Activated CD4-positive, alpha-beta T cell treated with anti-CD3 and anti-CD28 coated beads for 4 hours (primary cell): ENCODE measurements around the gene RELT.

ENCODE experiments used
- DNase-seq, 2 donors: peaks; one replicate each; pipeline ENCODE4 v3.0.0-alpha.2; 2020

Gene RELT

DNA sequence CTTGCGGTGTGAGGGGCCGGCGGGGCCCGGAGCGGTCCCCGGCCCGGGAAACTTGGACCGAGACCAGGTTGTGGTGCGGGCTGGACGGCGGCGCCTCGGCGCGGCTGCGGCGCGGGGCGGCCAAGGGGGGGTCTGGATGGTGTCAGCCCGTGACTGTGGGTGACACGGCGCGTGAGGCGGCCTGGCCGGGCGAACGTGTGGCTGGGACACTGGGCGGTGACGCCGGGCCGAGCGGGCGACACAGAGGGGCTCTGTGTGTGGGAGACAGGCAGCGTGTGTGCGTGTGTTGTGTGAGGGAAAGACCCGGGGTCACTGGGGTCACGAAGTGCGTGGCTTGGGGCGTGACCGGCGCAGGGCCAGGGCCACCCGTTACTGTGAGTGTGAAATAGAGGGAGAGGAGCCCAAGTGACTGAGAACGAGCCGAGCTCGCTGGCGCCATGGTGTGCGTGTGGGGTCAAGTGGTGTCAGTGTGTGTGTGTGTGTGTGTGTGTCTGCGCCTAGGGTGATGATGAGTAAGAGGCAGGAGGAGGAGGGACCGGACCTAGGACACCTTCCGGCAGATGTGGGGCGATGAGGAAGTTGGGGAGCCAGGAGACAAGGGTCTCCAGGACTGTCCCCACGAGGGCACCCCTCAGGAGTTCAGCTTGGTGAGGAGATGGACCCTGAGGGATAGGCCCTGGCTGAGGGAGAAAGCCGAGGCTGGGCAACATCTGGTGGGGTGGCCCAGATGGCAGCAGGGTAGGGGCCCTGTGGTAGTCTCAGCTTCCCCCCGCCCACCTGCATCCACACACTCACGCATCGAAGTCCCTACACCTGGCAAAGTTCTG, 817 bp downstream of the RELT start:
- DNase-seq: peak; percentile 42 to 66

DNA sequence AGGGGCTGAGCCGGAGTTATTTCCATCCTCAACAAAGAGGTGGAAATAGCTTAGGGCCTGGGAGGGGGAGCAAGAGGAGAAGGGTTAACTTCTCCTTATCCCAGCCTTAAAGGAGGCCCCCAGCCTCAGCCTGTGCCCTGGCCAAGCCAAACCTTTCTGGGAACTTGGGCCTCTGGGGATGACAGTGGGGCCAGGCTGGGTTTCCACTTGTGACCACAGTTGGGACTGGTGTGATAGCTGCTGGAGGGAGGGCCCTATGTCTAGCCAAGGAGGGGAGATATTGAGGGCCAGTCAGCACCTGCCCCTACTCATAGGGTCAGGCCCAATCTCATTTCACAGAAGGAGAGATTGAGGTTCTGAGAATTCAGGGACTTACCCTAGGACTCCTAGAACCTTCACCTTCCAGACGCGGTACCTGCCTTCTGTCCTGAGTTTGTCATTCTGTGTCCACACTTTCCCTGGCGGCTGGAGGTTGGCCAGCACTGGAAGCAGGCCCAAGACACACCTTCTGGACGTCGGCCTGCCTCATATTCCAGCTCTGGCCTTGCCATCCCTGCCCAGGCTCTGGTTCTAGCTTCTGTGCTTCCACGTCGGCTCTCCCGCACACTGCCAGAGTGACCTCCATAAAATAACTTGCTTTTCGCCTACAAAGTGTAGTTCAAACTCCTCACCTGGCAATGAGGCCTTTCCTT, 3.1 kb downstream of the RELT start:
- DNase-seq: no peak

DNA sequence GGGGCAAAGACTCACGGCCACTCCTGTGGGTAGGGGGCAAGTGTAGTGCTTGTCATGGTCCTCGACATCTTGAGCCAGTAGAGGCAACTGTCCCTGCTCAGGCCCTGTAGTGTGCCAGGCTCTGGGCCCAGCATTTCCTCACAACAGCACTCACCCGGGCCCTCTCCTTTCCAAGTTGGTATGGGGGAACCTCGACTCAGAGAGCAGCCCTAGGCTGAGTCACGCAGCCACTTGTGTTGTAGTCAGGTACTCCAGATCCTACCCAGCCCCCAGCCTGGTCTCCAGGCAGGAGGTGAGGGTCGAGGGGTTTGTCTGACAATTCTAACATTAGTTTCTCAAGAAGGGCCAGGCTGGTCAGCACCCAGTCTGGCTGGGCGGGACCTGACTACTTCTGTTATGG, 4.1 kb downstream of the RELT start:
- DNase-seq: no peak

DNA sequence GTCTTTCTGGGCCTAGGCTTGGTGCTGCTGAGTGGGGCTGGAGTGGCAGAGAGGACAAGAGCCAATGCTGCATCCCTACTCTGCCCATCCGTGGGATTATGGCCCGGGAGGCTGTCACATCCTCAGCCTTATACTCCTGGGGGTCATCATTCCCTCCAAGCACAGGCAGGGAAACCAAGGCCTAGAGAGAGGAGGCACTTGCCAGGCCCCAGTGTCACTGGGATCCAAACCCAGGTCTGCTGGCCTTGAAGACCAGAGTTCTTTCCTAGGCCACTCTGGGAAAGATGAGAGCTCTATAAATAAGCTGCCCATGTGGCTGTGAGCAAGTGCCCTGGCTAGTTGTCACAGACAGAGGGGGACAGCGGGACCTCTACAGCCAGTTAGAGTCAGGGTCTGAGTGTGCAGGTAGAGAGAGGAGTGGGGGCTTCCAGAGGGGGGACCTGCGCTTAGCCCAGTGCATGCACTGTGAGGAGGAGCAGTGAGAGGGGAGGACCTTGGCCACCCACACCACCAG, 4.8 kb downstream of the RELT start:
- DNase-seq: no peak

DNA sequence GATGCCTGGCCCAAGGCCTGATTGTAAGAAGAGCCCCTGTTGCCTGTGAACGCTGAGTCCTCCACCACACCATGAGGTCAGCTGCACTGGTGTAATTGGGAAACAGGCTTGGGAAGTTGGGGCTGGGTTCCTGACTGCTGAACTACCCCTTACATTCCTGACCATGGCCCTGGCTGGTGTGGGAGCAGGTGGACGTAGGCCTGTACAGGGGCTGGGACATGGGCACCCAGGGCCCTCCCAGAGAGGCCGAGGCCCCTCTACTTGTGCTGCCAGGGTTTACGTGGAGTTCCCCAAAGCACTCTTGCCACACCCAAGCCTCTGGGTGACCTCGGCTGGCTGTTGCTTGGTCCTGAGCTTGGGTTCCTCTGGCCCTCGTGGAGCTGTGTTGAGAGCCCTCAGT, 5.4 kb downstream of the RELT start:
- no peak for DNase-seq

DNA sequence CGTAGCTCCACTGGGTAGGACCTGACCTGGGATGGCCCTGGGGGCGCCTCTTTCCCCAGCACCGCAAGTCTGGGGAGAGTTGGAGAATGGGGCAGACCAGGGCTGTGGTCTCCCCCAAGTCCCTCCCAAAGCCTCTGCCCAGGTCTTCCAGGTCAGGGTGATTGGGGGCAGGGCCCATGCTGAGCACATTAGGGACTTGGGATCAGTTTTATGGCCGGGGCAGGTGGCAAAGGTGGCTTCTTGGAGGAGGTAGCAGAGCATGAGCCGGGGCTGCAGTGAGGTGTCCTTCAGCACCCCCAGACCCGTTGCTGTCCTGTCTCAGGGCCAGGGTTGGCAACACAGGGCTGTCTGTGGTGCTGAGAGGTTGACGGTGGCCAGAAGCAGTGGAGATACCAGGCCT, 6.0 kb downstream of the RELT start:
- no peak for DNase-seq

DNA sequence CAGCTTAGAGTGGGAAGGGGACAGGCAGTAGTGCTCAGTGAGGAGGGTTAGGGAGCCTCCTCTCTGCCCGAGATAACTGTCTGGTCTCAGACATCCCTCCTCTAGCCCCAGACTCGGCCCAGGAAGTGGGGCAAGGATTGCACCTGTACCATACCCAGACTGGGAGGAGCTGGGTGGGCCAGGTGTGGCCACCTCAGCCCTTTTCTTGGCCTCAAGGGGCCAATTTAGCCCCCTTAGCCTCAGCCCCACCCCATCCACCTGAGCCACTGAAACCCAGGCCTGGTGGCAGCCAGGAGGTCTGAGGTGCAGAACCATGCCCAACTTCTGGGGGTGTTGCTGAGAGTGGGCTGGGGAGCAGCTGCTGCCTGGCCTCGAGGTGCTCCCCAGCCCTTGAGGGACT, 6.5 kb downstream of the RELT start:
- no peak for DNase-seq

DNA sequence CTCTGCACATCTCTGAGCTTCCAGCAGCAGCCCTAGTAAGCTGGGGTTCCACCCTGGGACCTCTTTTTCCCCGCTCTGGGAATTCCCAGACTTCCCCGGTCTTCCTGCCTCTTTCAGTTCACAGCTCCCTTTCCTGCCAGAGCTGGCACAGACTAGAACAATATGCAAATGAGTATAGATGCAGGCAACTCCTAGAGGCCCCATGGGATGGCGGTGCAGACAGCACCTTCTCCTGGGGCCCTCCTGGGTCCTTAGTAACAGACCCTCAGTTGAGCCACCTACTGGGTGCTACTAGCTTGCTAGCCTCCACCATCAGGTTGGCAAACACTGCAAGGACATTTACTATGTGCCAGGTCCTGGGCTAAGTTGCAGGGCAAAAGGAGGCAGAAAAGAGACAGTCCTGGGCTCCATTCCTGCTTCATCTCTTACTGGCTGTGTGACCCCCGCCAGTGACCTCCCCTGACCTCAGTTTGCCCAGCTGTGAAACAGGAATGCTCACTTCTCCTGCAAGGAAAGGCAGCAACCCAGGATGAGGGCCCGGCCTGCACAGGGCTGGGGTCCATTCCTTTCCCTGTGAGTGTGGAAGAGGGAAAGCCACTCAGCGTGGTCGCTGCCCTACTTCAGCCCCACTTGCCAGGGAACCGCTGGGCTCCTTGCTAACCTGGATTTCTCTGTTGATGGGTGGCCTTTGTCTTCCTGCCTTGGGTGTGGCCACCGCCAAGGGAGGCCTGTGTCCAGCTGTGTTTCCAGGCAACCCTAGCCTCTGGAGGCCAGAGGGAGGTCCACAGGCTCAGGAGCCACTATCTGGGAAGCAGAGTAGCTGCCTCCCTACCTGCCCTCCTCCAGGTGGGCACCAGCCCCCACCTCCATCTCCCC, 7.3 kb downstream of the RELT start:
- DNase-seq: no peak

DNA sequence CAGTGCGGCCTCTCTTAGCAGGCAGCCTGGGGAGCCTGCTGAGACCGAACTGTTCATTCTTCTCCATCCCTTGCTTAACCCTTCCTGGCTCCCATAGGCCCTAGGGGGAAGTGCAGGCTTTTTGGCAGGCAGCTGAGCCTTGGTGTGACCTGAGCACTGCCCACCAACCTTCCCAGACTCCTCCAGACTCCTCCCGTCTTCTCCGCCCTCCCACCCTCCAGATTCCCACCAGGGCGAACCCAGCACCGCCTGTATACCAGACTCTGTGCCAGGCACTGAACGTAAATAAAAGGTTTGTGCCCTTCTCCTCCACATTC, 7.9 kb downstream of the RELT start:
- no peak for DNase-seq

DNA sequence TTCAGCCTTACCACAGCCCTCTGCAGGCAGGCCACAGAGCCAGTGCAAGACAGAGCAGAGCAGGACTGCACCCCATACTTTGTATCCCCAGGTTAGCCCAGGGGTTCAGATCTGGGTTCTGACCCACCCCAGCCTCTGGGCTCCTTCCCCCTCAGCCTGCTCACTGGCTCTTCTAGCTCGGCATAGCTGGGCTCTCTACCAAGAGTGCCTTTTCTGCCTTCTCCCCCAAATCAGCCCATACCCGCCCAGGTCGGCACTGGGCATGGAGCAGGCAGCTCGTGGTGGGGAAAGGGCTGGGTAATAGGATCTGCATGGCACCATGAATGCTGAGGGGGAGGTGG, 8.3 kb downstream of the RELT start:
- DNase-seq: no peak

DNA sequence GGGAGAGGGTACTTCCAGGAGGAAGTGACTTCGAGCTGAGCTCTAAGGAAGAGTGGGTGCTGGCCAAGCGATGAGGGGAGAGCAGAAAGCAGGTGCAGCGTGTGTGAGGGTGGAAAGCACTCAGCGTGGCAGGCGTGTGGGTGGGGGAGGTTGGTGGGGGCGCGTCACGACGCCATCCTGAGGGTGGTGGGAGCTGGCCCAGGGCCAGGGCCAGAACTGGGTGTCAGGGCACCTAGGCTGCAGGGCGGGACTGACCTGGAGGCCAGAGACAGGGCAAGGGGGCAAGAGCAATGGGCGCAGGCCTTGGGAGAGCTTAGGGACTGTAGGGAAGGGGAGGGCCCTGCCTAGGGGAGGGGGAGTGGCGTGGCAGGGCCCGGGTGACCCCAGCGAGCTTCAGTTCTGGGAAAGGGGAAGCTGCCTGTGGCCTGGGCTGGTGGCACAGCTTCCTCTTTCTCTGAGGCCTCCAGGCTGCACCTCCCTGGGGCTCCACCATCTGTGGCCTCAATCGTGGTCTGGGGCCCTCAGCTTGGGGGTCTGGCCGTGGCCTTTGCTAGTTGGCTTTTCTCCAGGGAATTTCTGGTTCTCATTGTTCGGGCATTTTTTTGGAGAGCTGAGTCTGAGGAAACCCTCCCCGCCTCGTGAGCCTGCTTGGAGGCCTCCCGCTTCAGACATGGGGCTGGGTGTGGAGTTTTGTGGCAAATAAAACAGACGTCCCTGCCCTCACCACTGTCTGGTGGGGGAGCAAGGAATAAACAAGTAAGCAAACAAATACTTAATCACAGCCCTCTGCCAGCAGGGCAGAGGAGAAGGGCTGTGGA, 8.9 kb downstream of the RELT start:
- peak; percentile 43 to 58 for DNase-seq

DNA sequence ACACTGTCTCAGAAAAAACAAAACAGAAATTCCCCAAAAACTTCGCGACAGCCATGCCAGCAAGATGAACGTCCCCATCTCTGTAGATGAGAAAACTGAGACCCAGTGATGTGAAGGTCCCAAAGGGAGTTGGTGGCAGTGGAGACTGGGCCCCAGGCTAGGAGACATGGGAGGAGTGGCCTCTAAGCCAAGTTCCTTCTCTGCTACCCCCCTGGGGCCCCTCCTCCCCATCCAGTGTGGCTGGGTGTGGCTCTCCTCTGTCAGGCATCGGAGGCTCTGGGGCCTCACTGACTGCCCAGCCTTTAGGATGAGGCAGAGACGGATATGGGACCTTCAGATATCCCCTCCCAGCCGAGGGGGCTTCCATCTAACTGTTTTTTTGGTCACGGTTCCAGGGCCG, 9.8 kb downstream of the RELT start:
- no peak for DNase-seq

DNA sequence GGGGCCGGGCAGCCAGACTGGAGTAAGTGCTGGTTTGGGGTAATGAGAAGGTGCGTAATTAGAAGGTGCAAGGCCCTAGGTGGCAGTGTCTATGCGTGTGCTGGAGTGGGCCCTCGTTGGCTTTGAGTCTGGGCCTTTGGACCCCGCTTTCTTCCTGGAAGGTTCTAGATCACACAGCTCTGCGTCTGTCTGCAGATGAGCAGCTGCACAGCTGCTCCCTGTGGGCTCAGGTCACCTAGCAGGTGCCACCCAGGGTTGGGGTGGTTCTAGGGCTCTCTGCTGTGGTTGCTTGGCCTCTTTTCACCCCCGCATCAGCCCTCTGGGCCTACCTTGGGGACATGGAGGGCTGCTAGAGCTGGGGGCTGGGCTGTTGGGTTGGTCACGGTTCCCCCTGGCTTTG, 10.3 kb downstream of the RELT start:
- no peak for DNase-seq

DNA sequence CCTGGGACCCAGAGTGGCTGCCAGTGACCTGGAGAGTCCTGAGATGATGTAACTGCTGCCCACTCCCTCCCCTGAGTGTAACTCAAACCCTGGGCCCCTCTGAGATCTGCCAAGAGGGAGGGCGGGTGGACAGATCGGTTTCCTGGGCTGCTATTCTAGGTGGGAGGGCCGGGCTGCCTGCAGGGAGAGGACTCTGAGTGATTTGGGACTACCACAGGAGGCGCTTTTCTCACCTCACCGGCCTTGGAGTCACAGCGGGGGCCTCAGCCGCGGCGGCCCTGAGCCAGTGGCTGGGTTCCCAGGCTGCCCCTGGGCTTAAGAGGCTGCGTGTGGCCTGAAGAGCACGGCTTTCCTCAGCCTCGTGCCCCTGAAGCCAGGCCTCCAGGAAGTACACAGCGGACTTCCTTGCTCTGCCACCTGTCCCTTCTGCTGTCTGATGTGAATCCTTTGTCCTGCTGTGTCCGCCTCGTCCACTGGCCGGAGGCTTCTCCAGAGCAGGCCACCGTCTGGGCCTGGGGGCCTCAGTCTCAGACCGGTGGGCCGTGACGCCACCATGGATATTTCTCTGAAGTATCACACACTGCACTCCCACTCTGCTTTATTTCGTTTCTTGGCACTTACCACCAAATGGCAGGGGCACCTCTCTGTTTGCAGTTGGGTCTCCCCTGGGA, 11.5 kb downstream of the RELT start:
- DNase-seq: no peak

DNA sequence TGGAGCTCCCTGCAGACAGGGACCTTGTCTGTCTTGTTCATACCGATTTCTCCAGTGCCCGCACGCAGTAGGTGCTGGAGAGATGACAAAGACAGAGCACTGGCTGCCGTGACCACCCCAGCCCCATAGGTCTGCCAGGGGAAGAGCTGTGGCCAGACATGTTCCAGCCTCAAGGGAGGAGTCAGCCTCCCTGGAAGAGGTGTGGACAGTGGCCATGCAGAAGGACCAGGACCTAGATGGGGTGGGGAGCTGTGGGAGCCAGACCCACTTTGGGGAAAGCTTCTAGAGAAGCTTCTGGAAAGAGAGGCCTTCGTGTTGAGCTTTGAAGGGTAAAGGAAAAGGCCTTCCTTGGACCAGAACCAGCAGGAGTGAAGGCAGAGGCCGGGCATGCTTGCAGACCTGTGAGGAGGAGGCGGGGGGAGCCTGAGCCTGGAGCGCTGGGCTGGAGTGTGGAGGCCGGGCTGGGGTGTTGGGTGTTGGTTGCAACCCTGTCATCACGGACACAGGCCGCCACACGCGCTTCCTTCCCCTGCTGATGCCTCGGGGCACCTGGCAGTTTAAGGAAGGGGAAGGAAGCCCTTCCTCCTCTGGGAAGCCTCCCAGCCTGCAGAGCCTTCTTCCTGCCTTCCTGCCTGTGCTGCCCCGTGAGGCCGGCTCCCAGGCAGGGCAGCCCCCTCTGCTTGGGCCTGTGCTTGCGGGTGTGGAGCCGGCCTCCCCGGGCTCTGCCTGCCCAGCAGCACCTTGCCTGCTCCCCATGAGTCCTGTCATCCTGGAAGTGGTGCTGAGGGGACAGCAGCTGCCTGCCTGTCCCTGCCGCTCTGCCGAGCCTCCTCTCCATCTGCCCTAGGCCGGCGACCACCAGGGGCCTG, 12.3 kb downstream of the RELT start:
- no peak for DNase-seq

DNA sequence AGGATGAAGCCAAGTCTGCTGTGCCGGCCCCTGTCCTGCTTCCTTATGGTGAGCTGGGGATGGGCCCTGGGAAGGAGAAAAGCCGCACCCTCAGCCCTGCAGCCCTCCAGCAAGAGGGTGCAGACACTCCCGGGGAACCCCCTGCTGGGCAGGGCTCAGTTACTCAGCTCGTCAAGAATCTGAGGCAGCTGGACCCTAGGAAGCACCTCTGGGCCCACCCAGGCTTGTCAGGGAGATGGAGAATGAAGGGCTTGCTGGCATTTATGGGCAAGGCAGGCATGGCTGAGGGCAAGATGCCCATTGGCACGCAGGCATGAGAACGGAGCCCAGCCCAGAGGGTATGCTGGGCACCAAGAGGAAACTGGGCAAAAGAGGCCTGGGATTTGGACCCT, 12.9 kb downstream of the RELT start:
- no peak for DNase-seq

DNA sequence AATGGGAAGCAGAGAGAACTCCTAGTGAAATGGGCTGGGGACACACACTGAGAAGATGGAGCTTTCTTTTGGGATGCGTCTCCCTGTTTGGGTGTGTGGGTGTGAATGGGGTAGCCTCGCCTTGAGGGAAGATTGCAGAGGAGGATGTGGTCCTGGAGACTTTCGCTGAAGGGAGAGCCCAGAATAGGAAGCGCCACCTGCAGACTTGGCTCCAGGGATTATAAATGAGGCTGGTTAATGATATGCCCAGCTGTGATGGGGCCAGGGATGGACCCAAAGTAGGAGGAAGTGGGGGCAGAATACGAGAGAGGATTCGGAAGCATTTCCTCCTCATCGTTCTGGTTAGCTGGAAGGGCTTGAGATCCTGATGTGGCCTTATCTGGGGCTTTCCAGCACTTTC, 13.7 kb downstream of the RELT start:
- DNase-seq: no peak

DNA sequence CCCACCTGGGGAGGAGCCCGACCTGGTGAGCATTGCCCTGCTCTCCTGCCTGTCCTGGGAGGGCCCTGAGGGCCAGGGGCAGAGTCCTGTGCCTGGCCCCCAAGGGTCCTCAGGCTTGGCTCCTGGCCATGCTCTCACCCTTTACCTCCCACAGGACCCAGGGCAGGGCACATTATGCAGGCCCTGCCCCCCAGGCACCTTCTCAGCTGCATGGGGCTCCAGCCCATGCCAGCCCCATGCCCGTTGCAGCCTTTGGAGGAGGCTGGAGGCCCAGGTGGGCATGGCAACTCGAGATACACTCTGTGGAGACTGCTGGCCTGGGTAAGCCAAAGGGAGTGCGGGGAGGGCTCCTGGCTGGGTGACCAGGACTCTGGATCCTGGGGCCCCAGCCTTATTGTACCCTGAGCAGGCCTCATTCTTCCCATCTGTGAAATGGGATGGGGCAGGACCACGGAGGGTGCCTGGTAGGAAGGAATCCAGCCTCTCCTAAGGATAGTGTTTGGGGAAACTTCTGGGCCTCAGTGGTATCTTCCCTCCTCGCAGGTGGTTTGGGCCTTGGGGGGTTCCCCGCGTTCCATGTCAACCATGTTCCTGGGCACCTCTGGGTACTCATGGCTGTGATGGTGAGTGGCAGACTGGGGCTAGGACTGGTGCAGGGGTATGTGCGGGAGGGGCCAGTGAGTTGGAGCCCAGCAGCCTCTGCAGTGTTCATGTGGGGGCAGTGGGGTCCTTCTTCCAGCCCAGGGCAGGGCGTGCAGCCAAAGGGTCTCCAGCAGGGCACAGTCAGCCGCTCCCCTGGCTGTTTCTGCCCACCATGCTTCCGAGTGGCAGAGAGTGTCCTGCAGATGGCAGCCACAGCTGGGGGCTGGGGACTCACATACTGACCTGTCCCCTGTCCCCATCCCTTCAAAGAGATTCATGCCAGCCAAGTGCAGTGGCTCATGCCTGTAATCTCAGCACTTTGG, 14.7 kb downstream of the RELT start:
- no peak for DNase-seq

DNA sequence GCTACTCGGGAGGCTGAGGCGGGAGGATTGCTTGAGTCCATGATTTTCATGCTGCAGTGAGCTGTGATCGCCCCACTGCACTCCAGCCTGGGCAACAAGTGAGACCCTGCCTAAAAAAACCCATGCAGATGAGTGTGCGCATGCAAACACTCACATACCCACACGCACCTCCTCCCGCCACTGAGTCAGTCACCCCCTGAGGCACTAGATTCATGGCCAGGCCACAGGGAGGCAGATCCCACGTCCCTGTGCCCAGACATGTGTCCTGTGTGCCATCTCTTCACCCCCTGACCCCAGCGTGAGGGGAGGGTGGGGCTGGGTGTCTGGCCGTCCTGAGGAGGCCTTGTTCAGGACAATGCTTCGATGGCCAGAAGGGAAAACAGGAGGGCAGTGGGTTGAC, 15.5 kb downstream of the RELT start:
- no peak for DNase-seq
